HepG2 (cell line): Measurements from ENCODE around the gene HSPA1L.

Experiments used
- ARID2 ChIP-seq: sonication (generic); formaldehyde crosslinking; IDR thresholded peaks from 2 replicates; pipeline ENCODE4 v1.8.1; 2022; ENCODE audit warnings: mild to moderate bottlenecking, missing genetic modification reagents, borderline replicate concordance
- ATF1 ChIP-seq: IDR thresholded peaks from 2 replicates; pipeline ENCODE4 v1.6.1; 2016; ENCODE audit warnings: mild to moderate bottlenecking, control low read depth
- BHLHE40 ChIP-seq: IDR thresholded peaks from 2 replicates; pipeline ENCODE4 v1.6.1; 2011; ENCODE audit warnings: low read length, improper control_type of control experiment
- HOMEZ ChIP-seq: IDR thresholded peaks from 2 replicates; pipeline ENCODE4 v1.6.1; 2016; ENCODE audit warnings: low read depth
- ZBTB2 ChIP-seq: sonication (generic); formaldehyde crosslinking; IDR thresholded peaks from 2 replicates; pipeline ENCODE4 v1.8.0; 2022; ENCODE audit warnings: low read depth, missing genetic modification reagents
- ZNF296 ChIP-seq: sonication (generic); formaldehyde crosslinking; conservative IDR thresholded peaks from 2 replicates; pipeline ENCODE4 v1.5.0; 2020; ENCODE audit warnings: mild to moderate bottlenecking, missing genetic modification reagents
- ZNF383 ChIP-seq: sonication (generic); formaldehyde crosslinking; IDR thresholded peaks from 2 replicates; pipeline ENCODE4 v1.4.0; 2020; ENCODE audit warnings: missing genetic modification reagents, mild to moderate bottlenecking, borderline replicate concordance
- TF ChIP-seq, protein P1 (sequence below): sonication (generic); formaldehyde crosslinking; IDR thresholded peaks from 2 replicates; pipeline ENCODE4 v1.4.0; 2020; ENCODE audit warnings: mild to moderate bottlenecking, missing genetic modification reagents
- TF ChIP-seq, protein P2 (sequence below): IDR thresholded peaks from 2 replicates; pipeline ENCODE4 v1.6.1; 2012; ENCODE audit warnings: inconsistent platforms
- TF ChIP-seq, protein P3 (sequence below): sonication (generic); formaldehyde crosslinking; IDR thresholded peaks from 2 replicates; pipeline ENCODE4 v1.5.0; 2020; ENCODE audit warnings: mild to moderate bottlenecking, missing genetic modification reagents, moderate library complexity

DNA sequence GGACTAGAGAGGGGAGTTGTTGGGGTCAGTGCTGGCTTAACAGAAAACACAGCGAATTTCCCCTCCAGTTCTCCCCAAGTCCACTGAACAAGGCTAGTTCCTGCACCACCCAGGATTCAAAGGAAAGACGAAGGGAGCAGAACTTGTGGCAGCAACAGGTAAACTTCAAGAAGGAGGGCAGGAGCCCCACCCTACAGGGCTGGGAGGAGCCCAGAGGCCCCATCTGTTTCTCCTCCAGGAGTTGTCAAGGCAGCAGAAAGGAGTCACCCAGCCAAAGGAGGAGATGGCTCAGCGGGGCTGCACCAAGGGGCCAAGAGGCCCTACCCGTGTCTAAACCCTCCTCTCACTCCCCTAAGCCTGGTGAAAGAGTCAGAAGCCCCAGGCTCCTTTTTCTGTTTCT lies 50.9 kb downstream of the HSPA1L start:
- TF ChIP-seq, protein P1, sequence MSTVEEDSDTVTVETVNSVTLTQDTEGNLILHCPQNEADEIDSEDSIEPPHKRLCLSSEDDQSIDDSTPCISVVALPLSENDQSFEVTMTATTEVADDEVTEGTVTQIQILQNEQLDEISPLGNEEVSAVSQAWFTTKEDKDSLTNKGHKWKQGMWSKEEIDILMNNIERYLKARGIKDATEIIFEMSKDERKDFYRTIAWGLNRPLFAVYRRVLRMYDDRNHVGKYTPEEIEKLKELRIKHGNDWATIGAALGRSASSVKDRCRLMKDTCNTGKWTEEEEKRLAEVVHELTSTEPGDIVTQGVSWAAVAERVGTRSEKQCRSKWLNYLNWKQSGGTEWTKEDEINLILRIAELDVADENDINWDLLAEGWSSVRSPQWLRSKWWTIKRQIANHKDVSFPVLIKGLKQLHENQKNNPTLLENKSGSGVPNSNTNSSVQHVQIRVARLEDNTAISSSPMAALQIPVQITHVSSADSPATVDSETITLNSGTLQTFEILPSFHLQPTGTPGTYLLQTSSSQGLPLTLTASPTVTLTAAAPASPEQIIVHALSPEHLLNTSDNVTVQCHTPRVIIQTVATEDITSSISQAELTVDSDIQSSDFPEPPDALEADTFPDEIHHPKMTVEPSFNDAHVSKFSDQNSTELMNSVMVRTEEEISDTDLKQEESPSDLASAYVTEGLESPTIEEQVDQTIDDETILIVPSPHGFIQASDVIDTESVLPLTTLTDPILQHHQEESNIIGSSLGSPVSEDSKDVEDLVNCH (CRISPR knock-in tag): no peak
- TF ChIP-seq ZNF296: no peak
- no peak for TF ChIP-seq BHLHE40
- no peak for TF ChIP-seq ATF1
- no peak for TF ChIP-seq ZBTB2 (CRISPR knock-in tag)
- TF ChIP-seq, protein P2, sequence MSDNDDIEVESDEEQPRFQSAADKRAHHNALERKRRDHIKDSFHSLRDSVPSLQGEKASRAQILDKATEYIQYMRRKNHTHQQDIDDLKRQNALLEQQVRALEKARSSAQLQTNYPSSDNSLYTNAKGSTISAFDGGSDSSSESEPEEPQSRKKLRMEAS: no peak
- TF ChIP-seq HOMEZ (CRISPR knock-in tag): no peak
- TF ChIP-seq, protein P3, sequence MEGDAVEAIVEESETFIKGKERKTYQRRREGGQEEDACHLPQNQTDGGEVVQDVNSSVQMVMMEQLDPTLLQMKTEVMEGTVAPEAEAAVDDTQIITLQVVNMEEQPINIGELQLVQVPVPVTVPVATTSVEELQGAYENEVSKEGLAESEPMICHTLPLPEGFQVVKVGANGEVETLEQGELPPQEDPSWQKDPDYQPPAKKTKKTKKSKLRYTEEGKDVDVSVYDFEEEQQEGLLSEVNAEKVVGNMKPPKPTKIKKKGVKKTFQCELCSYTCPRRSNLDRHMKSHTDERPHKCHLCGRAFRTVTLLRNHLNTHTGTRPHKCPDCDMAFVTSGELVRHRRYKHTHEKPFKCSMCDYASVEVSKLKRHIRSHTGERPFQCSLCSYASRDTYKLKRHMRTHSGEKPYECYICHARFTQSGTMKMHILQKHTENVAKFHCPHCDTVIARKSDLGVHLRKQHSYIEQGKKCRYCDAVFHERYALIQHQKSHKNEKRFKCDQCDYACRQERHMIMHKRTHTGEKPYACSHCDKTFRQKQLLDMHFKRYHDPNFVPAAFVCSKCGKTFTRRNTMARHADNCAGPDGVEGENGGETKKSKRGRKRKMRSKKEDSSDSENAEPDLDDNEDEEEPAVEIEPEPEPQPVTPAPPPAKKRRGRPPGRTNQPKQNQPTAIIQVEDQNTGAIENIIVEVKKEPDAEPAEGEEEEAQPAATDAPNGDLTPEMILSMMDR (CRISPR knock-in tag): no peak
- no peak for TF ChIP-seq ARID2 (CRISPR knock-in tag)
- TF ChIP-seq ZNF383: no peak
